Kidney (tissue), 14 donors: ENCODE data around the gene PTPRT. TPM values are rescaled to one million over a fixed set of nuclear protein-coding genes. Genes with fewer than 3 reads are reported as not detected.

Source experiments
- DNase-seq, 5 donors: peaks; one replicate each; pipeline ENCODE4 v3.0.0-alpha.2; 2013 to 2020
- FAIRE-seq: peaks from 2 replicates; lab custom pipeline; 2012; peaks lifted over from hg19 to GRCh38; lab: Jason Lieb, UNC
- H3K27ac ChIP-seq, 2 donors: one replicate each; pipeline ENCODE4 v1.7.0; 2013; ENCODE audit warnings: low read depth in 2 of 2, low read length in 2 of 2, inconsistent platforms in 1 of 2
- H3K27me3 ChIP-seq: one replicate; pipeline ENCODE4 v1.7.1; 2013; ENCODE audit warnings: low read length, inconsistent platforms; ENCODE audit not compliant: control insufficient read depth, insufficient read depth
- H3K36me3 ChIP-seq, 3 donors: one replicate each; pipeline versions ENCODE4 v1.7.0 to v1.7.1; 2013; ENCODE audit warnings: low read length in 3 of 3, control low read depth in 1 of 3, inconsistent platforms in 1 of 3; ENCODE audit not compliant: insufficient read depth in 3 of 3, control insufficient read depth in 2 of 3
- H3K4me1 ChIP-seq, 3 donors: one replicate each; pipeline versions ENCODE4 v1.7.0 to v1.7.1; 2013; ENCODE audit warnings: low read length in 3 of 3, inconsistent platforms in 1 of 3, low read depth in 1 of 3; ENCODE audit not compliant: control insufficient read depth in 2 of 3, insufficient read depth in 2 of 3
- H3K4me3 ChIP-seq, 3 donors: one replicate each; pipeline versions ENCODE4 v1.7.0 to v1.8.1; 2013; ENCODE audit warnings: low read length in 3 of 3, control low read depth in 1 of 3, inconsistent platforms in 1 of 3
- H3K9ac ChIP-seq, 3 donors: one replicate each; pipeline versions ENCODE4 v1.7.0 to v1.7.1; 2013; ENCODE audit warnings: low read length in 3 of 3, control low read depth in 1 of 3, inconsistent platforms in 1 of 3
- H3K9me3 ChIP-seq, 3 donors: one replicate each; pipeline versions ENCODE4 v1.7.0 to v1.7.1; 2013; ENCODE audit warnings: low read length in 3 of 3, control low read depth in 1 of 3, inconsistent platforms in 1 of 3; ENCODE audit not compliant: control insufficient read depth in 2 of 3, insufficient read depth in 1 of 3
- CTCF ChIP-seq: IDR thresholded peaks from 3 replicates; pipeline ENCODE4 v1.5.1; 2012; ENCODE audit warnings: mild to moderate bottlenecking, moderate library complexity, borderline replicate concordance; ENCODE audit not compliant: insufficient read depth; ENCODE audit errors: extremely low read depth
- intact Hi-C: fragments of 100-400 bp; cut with DNase I; formaldehyde crosslinking; loops from one replicate; pipeline ENCODE4 v1.11.1; 2022
- polyA plus RNA-seq: library from polyadenylated mRNA; stranded (reverse); fragments of 350-450 nt; fragmentation: Illumina TruSeq; extraction: RNeasy Lipid Tissue Mini Kit (QIAGEN cat#74804); gene quantifications from one replicate; pipeline ENCODE4 v1.2.3, GENCODE V29; 2014; ENCODE audit warnings: low read depth, low replicate concordance; ENCODE audit not compliant: insufficient read depth
- total RNA-seq: library from RNA; stranded (reverse); fragmentation: NEBNext Ultra II Directional; extraction: Animal tissue kit (Norgen Biotek cat#: 25700); gene quantifications from one replicate; pipeline ENCODE4 v1.2.1, GENCODE V29; 2021
- donor health status: control.
- donor health status: control.
- donor health status: control.
- donor health status: control.
- donor health status: control.
- donor health status: DM: yes; HTN: yes; CAD: no.
- donor health status: Normal renal cell carcinoma (clear cell type).

PTPRT gene
- total and polyA plus RNA-seq, 2 donors from 2014 or later: 0.60 TPM; not detected in 1

- FAIRE-seq: no peak
Observed at GRCh38 chr20:42164121-42164890, 1025.4 kb downstream of the PTPRT start.

GRCh38 chr20:42161228-42161829 lies 1028.4 kb downstream of the PTPRT start:
- H3K4me3 ChIP-seq: no peak overlapping the region
- TF ChIP-seq CTCF: no peak
- no peaks in the 10 kb centered on the region for H3K27me3 ChIP-seq
- H3K36me3 ChIP-seq: no peaks in the 10 kb centered on the region
- H3K9ac ChIP-seq: no peak overlapping the region
- intact Hi-C loops: no loop called here
- H3K27ac ChIP-seq: no peak overlapping the region
- FAIRE-seq (no peak), DNase-seq (no peak)
- no peaks in the 10 kb centered on the region for H3K9me3 ChIP-seq
- no peaks in the 10 kb centered on the region for H3K4me1 ChIP-seq

More at GRCh38 chr20:42164121-42164890, 1025.4 kb downstream of the PTPRT start:
- intact Hi-C loops: no loop called here
- no peaks in the 10 kb centered on the region for H3K4me1 ChIP-seq
- no peak for DNase-seq
- no peaks in the 10 kb centered on the region for H3K36me3 ChIP-seq
- H3K9ac ChIP-seq: no peak overlapping the region
- no peaks in the 10 kb centered on the region for H3K9me3 ChIP-seq
- no peak overlapping the region for H3K4me3 ChIP-seq
- H3K27me3 ChIP-seq: no peaks in the 10 kb centered on the region
- no peak for TF ChIP-seq CTCF
- no peak overlapping the region for H3K27ac ChIP-seq

- Histone ChIP-seq H3K9me3 (no peaks in the 10 kb centered on the region), H3K4me1 (no peaks in the 10 kb centered on the region), H3K27me3 (no peaks in the 10 kb centered on the region), H3K4me3 (no peak overlapping the region), H3K36me3 (no peaks in the 10 kb centered on the region), H3K9ac (no peak overlapping the region), H3K27ac (no peak overlapping the region)
- no peak for FAIRE-seq
- intact Hi-C loops: no loop called here
- no peak for DNase-seq
- no peak for TF ChIP-seq CTCF
Observed at GRCh38 chr20:42159808-42160207, 1029.9 kb downstream of the PTPRT start.
